Ovary (tissue), 9 donors: Measurements from ENCODE around the gene PCNX3. TPM values are rescaled to one million over a fixed set of nuclear protein-coding genes. Genes with fewer than 3 reads are reported as not detected.

Experiments used
- DNase-seq, 5 donors: peaks; one replicate each; pipeline ENCODE4 v3.0.0-alpha.2; 2019 to 2020
- H3K27ac ChIP-seq, 2 donors: fragments of 200-600 bp; one replicate each; pipeline versions ENCODE4 v1.5.1 to v1.8.0; 2019 to 2022
- H3K27me3 ChIP-seq: fragments of 200-600 bp; one replicate; pipeline ENCODE4 v1.8.0; 2022
- H3K36me3 ChIP-seq: fragments of 200-600 bp; sonication (generic); one replicate; pipeline ENCODE4 v1.5.1; 2019
- H3K4me1 ChIP-seq: one replicate; pipeline ENCODE4 v1.8.1; 2013; ENCODE audit warnings: mild to moderate bottlenecking, moderate library complexity; ENCODE audit not compliant: insufficient read depth
- H3K4me3 ChIP-seq: fragments of 200-600 bp; sonication (generic); one replicate; pipeline ENCODE4 v1.5.1; 2017
- H3K9me3 ChIP-seq, 2 donors: fragments of 200-600 bp in 1 of 2; sonication (generic) in 1 of 2; one replicate each; pipeline versions ENCODE4 v1.5.1 to v1.8.1; 2013 to 2019; ENCODE audit warnings: mild to moderate bottlenecking in 1 of 2, moderate library complexity in 1 of 2
- EP300 ChIP-seq: sonication (generic); formaldehyde crosslinking; IDR thresholded peaks from one replicate; pipeline ENCODE4 v1.6.1; 2017; ENCODE audit warnings: antibody characterized with exemption
- POLR2A ChIP-seq: fragments of 450-650 bp; IDR thresholded peaks from one replicate; pipeline ENCODE4 v1.6.1; 2017; ENCODE audit warnings: antibody characterized with exemption, mild to moderate bottlenecking, moderate library complexity
- WGBS, 3 donors: extraction: QIAGEN DNeasy Blood & Tissue Kit in 1 of 3; methylation state at CpG; one replicate each; pipeline versions ENCODE4 v1.1.5 to v1.1.7; 2013 to 2017; 5-methylcytosine and 5-hydroxymethylcytosine counted together
- intact Hi-C, 4 donors: fragments of 100-400 bp; cut with DNase I; formaldehyde crosslinking; loops; one replicate each; pipeline versions ENCODE4 v1.11.0 to v1.15.1; 2022 to 2023
- polyA plus RNA-seq, 2 donors: library from polyadenylated mRNA; stranded (reverse); fragments of 200-250 nt in 1 of 2; fragments of 350-450 nt in 1 of 2; fragmentation: Illumina TruSeq in 1 of 2; extraction: RNeasy Lipid Tissue Mini Kit (QIAGEN cat#74804) in 1 of 2; gene quantifications; one replicate each; pipeline ENCODE4 v1.2.3, GENCODE V29; 2013 to 2014
- total RNA-seq, 7 donors: library from RNA; depleted of rRNA in 2 of 7; stranded (reverse); fragments of >200 nt in 2 of 7; fragmentation: NEBNext Ultra II Directional in 3 of 7; extraction: Animal tissue kit (Norgen Biotek cat#: 25700) in 3 of 7; gene quantifications; one replicate each; pipeline versions ENCODE4 v1.1.0 to v1.2.4, GENCODE V29; 2016 to 2023
- TF ChIP-seq, protein P1 (sequence below), 3 donors: fragments of 450-650 bp in 2 of 3; fragments of 200-600 bp in 1 of 3; IDR thresholded peaks; one replicate each; pipeline versions ENCODE4 v1.5.1 to v1.8.0; 2016 to 2022; ENCODE audit warnings: antibody characterized with exemption in 3 of 3, mild to moderate bottlenecking in 1 of 3
- donor health status: DM: no; HTN: no; CAD: no; lungs with moderate emphysema.
- donor health status: DM: no; HTN: no; CAD: no.
- donor health status: Bipolar disorder and iron deficiency.
- donor health status: DM: yes; HTN: yes; CAD: no.
- donor health status: DM: no; HTN: no; CAD: no.
- donor health status: DM: yes; HTN: yes; CAD: no.

PCNX3 gene
- total and polyA plus RNA-seq, 9 donors, result 3.3 to 42.1 (median 27.1) TPM

DNA sequence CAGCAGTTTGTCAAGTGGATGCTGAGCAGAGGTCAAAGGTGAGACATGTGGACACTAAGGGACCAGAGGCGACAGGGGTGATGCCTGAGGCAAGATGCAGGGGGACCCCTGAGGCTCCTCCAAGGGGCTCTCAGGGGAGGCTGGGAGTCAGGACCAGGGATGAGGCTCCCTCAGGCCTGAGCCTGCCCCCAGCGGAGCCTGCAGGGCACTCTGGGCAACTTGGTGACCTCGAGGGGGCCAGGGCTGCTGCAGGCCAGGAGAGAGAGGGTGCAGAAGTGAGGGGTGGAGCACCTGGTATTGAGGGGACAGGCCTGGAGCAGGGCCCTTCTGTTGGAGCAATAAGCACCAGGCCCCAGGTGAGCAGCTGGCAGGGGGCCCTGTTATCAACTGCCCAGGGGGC is 33.6 kb upstream of the PCNX3 start:
- DNase-seq, result no peak
- intact Hi-C loops, result no loop called here
- no peak for TF ChIP-seq POLR2A
- TF ChIP-seq, protein P1, sequence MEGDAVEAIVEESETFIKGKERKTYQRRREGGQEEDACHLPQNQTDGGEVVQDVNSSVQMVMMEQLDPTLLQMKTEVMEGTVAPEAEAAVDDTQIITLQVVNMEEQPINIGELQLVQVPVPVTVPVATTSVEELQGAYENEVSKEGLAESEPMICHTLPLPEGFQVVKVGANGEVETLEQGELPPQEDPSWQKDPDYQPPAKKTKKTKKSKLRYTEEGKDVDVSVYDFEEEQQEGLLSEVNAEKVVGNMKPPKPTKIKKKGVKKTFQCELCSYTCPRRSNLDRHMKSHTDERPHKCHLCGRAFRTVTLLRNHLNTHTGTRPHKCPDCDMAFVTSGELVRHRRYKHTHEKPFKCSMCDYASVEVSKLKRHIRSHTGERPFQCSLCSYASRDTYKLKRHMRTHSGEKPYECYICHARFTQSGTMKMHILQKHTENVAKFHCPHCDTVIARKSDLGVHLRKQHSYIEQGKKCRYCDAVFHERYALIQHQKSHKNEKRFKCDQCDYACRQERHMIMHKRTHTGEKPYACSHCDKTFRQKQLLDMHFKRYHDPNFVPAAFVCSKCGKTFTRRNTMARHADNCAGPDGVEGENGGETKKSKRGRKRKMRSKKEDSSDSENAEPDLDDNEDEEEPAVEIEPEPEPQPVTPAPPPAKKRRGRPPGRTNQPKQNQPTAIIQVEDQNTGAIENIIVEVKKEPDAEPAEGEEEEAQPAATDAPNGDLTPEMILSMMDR (IDR thresholded peaks at IDR 0.05), result no peak
- TF ChIP-seq EP300, result no peak
- Histone ChIP-seq H3K36me3 (no peaks in the 10 kb centered on the region), H3K9me3 (no peaks in the 10 kb centered on the region), H3K27ac (no peak overlapping the region), H3K4me1 (peaks cover 7% of the 10 kb centered on the region), H3K4me3 (no peak overlapping the region), H3K27me3 (no peaks in the 10 kb centered on the region)
- 83 to 88% (median 86%) methylated on average over 3 of the region's 3 CpGs for WGBS, 3 donors

DNA sequence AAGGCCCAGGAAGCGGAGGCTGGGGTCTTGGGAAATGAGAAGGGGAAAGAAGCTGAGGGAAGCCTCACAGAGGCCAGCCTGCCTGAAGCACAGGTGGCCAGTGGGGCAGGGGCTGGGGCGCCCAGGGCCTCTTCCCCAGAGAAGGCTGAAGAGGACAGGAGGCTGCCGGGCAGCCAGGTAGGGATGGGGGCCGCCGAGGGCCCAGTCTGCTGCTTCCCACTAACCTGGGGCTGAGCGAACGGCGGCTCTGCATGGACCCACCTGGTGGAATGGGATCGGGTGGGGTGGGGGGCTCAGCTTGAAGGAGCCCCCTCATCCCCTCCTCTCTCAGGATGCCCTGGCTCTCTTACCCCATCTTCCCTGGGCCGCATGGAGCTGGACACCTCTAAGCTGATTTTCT is 32.0 kb upstream of the PCNX3 start:
- DNase-seq, result no peak
- no peak overlapping the region for H3K4me3 ChIP-seq
- intact Hi-C loops, result no loop called here
- no peaks in the 10 kb centered on the region for H3K9me3 ChIP-seq
- H3K27me3 ChIP-seq, result no peaks in the 10 kb centered on the region
- no peaks in the 10 kb centered on the region for H3K4me1 ChIP-seq
- no peak overlapping the region for H3K27ac ChIP-seq
- 90 to 94% (median 92%) methylated on average over 10 of the region's 10 CpGs for WGBS, 3 donors
- H3K36me3 ChIP-seq, result no peaks in the 10 kb centered on the region
- TF ChIP-seq, protein P1 (IDR thresholded peaks at IDR 0.05), result no peak
- TF ChIP-seq EP300 (no peak), POLR2A (no peak)

DNA sequence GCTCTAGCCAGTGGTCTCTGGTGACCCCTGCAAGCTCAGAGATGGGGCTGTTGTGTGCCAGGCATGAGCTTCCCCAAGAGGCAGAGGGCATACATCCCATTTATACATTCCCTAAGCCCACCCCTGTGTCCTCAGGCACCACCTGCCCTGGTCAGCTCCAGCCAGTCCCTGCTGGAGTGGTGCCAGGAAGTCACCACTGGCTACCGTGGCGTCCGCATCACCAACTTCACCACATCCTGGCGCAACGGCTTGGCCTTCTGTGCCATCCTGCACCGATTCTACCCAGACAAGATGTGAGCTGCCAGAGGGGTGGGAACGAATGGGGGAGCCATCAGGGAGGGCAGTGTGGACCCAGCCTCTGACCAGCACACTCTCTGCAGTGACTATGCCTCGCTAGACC is 31.5 kb upstream of the PCNX3 start:
- H3K27me3 ChIP-seq, result no peaks in the 10 kb centered on the region
- TF ChIP-seq, protein P1 (IDR thresholded peaks at IDR 0.05), result no peak
- TF ChIP-seq POLR2A, result no peak
- no peak for TF ChIP-seq EP300
- no peaks in the 10 kb centered on the region for H3K4me1 ChIP-seq
- DNase-seq, result peak in 1 of 5 donors; percentile 33
- no peak overlapping the region for H3K4me3 ChIP-seq
- WGBS, 3 donors, result 85 to 92% (median 85%) methylated on average over 8 of the region's 8 CpGs
- no peaks in the 10 kb centered on the region for H3K9me3 ChIP-seq
- no peak overlapping the region for H3K27ac ChIP-seq
- intact Hi-C loops, result no loop called here
- no peaks in the 10 kb centered on the region for H3K36me3 ChIP-seq

DNA sequence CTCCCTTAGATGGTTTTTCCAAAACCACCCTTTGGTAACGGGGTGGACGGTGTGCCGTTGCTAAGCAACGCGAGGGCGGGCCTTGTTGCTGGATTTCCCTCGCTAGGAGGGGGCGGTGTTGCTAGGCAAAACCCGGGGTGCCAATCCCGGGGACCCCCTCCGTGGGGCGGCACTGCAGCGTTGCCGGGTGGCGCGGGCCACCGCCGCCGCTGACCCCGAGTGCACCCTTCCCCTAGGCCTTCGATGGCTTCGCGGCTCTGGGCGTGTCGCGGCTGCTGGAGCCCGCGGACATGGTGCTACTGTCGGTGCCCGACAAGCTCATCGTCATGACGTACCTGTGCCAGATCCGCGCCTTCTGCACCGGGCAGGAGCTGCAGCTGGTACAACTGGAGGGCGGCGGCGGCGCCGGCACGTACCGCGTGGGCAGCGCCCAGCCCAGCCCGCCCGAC is 30.8 kb upstream of the PCNX3 start:
- intact Hi-C loops, result no loop called here
- Histone ChIP-seq H3K9me3 (no peaks in the 10 kb centered on the region), H3K4me3 (no peak overlapping the region), H3K27me3 (no peaks in the 10 kb centered on the region), H3K4me1 (no peaks in the 10 kb centered on the region), H3K27ac (no peak overlapping the region), H3K36me3 (no peaks in the 10 kb centered on the region)
- TF ChIP-seq, protein P1 (IDR thresholded peaks at IDR 0.05), result no peak
- TF ChIP-seq POLR2A (no peak), EP300 (no peak)
- peak in 1 of 5 donors; percentile 33 for DNase-seq
- 56 to 76% (median 59%) methylated on average over 43 to 46 of the region's 46 CpGs for WGBS, 3 donors
